ENCODE measurements around the gene TSFM. TPM values are rescaled to one million over a fixed set of nuclear protein-coding genes. Genes with fewer than 3 reads are reported as not detected.
A peak's percentile ranks its signal among the peaks of the same experiment; 100 is the strongest.

The TSFM gene
- total and polyA plus RNA-seq, 2 of the 13 experiments (the other 11 are each of a cell fraction or from before 2014, with no cell fraction given) = 29.8 to 68.3 TPM

DNA sequence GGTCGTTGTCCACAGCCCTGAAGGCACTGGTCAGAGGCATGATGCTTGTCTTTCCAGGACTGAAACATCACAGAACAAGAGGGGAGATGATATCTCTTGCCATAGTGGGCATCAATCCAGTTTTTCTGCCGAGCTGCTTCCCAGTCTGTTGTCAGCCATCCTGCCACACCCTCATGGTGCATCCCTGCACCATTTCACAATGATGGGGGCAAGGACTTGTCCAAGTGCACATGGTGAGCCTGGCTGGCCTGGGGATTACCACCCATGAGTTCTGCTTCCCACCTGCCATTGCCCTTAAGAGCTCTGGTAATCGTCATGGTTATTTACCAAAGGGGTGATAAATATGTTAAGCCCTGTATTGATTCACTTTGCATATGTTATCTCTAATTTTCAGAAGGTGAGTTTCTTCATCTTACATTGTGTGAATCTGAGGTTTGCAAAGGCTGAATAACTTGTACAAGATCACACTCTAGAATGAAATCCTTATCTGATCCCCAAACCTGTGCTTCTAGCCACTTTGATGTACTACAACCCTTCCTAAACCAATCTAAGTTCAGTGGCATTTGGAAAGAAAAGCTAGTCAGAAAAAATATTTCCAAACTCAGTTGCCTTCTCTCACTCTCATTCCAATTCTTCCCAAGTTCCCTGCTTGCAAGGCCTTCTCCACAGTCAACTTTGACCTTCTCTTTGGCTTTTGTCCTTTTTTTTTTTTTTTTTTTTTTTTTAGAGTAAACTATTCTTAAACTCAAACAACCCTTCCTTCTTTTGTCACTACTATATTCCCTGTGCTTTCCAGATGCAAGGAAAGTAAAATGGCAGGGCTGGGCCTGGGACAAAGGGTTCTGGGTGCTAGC, 33.6 kb downstream of the TSFM start:
- Histone ChIP-seq H3K9ac (ENCODE audit: insufficient read depth, low read depth, low read length) (no peak overlapping the region), H3K27ac (ENCODE audit: extremely low read length, insufficient read depth, low read length) (no peak overlapping the region), H4K20me1 (ENCODE audit: insufficient read depth, low read length) (no peaks in the 10 kb centered on the region), H3K4me1 (ENCODE audit: insufficient read depth, low read length) (peaks cover 92% of the 10 kb centered on the region), H3K27me3 (ENCODE audit: control insufficient read depth in 1 of 2, insufficient read depth in 2 of 2, low read length in 2 of 2) (no peaks in the 10 kb centered on the region), H3K79me2 (ENCODE audit: insufficient read depth, low read length) (no peaks in the 10 kb centered on the region), H3K4me3 (replicated peaks in 1 of 3; ENCODE audit: insufficient read depth in 1 of 3, low read depth in 2 of 3, low read length in 3 of 3) (no peak overlapping the region), H3K36me3 (replicated peaks in 1 of 2; ENCODE audit: control insufficient read depth in 1 of 2, insufficient read depth in 2 of 2, low read length in 2 of 2) (no peaks in the 10 kb centered on the region), H3K4me2 (ENCODE audit: low read depth, low read length) (no peak overlapping the region), H2AFZ (ENCODE audit: low read length) (no peak overlapping the region), H3K9me3 (ENCODE audit: low read length) (no peaks in the 10 kb centered on the region)
- BruUV-seq (replicated peaks) = no TSS peak
- in situ Hi-C loops (cut with HindIII; ENCODE audit: extremely low pct_ligation_motif_present, low pct_unique_long_range_greater_than_20kb) (no loop called here), intact Hi-C loops (cut with micrococcal nuclease; ENCODE audit: unreplicated experiment) (no loop called here)
- TF ChIP-seq SSRP1 (CRISPR knock-in tag; IDR thresholded peaks at IDR 0.05) (0 out of 2 replicates have a peak, but pooled peaks have one; percentile 66), NBN (conservative IDR thresholded peaks at IDR 0.05) (no peak)
- FAIRE-seq (no peak), ATAC-seq (no peak), DNase-seq (ENCODE audit: low spot score) (no peak)
- CTCF ChIA-PET (ENCODE audit: low intra/inter-chr PET ratio, low total read pairs) = interaction anchor here (1.1 kb wide), 1 partner anchor 89 kb away, joined by 3 read pairs; no protein-coding TSS in a partner anchor
- POLR2A ChIA-PET = interaction anchor here (0.8 kb wide), 1 partner anchor 30 kb away, joined by 3 read pairs; the partner anchor contains the start of gene CTDSP2
- WGBS (ENCODE audit: low lambda C conversion rate) = 62% methylated on average over 3 of the region's 3 CpGs

GRCh38 chr12:57816855-57817151, 34.2 kb downstream of the TSFM start:
- no peak for ATAC-seq

More at GRCh38 chr12:57816855-57817151, 34.2 kb downstream of the TSFM start:
- H3K9ac ChIP-seq (ENCODE audit: insufficient read depth, low read depth, low read length) = no peak overlapping the region
- no peaks in the 10 kb centered on the region for H4K20me1 ChIP-seq (ENCODE audit: insufficient read depth, low read length)
- BruUV-seq (replicated peaks) = no TSS peak
- no peaks in the 10 kb centered on the region for H3K79me2 ChIP-seq (ENCODE audit: insufficient read depth, low read length)
- FAIRE-seq (no peak), DNase-seq (ENCODE audit: low spot score) (no peak)
- intact Hi-C loops (cut with micrococcal nuclease; ENCODE audit: unreplicated experiment) (no loop called here), in situ Hi-C loops (cut with HindIII; ENCODE audit: extremely low pct_ligation_motif_present, low pct_unique_long_range_greater_than_20kb) (no loop called here)
- no peaks in the 10 kb centered on the region for H3K27me3 ChIP-seq (ENCODE audit: control insufficient read depth in 1 of 2, insufficient read depth in 2 of 2, low read length in 2 of 2)
- ChIA-PET POLR2A (no interaction called here), CTCF (ENCODE audit: low intra/inter-chr PET ratio, low total read pairs) (interaction anchor here (1.1 kb wide), 1 partner anchor 89 kb away, joined by 3 read pairs; no protein-coding TSS in a partner anchor)
- H3K4me3 ChIP-seq (replicated peaks in 1 of 3; ENCODE audit: insufficient read depth in 1 of 3, low read depth in 2 of 3, low read length in 3 of 3) = no peak overlapping the region
- H3K27ac ChIP-seq (ENCODE audit: extremely low read length, insufficient read depth, low read length) = no peak overlapping the region
- H2AFZ ChIP-seq (ENCODE audit: low read length) = no peak overlapping the region
- WGBS (ENCODE audit: low lambda C conversion rate) = 85% methylated on average over 5 of the region's 5 CpGs
- H3K4me2 ChIP-seq (ENCODE audit: low read depth, low read length) = no peak overlapping the region
- no peaks in the 10 kb centered on the region; a peak in 1 of 5 replicates for H3K36me3 ChIP-seq (replicated peaks in 1 of 2; ENCODE audit: control insufficient read depth in 1 of 2, insufficient read depth in 2 of 2, low read length in 2 of 2)
- H3K4me1 ChIP-seq (ENCODE audit: insufficient read depth, low read length) = peaks cover 96% of the 10 kb centered on the region
- TF ChIP-seq NFIC (IDR thresholded peaks at IDR 0.05; ENCODE audit: low read length) = no peak
- TF ChIP-seq ZNF644 (CRISPR knock-in tag; IDR thresholded peaks at IDR 0.05; ENCODE audit: low read depth) = no peak
- TF ChIP-seq KAT7 (CRISPR knock-in tag; IDR thresholded peaks at IDR 0.05; ENCODE audit: borderline replicate concordance) = no peak
- TF ChIP-seq ZNF788 (CRISPR knock-in tag; IDR thresholded peaks at IDR 0.05; ENCODE audit: borderline replicate concordance) = no peak
- no peak for TF ChIP-seq THAP11 (CRISPR knock-in tag; IDR thresholded peaks at IDR 0.05)
- no peak for TF ChIP-seq MXD3 (CRISPR knock-in tag; IDR thresholded peaks at IDR 0.05)
- no peak for TF ChIP-seq CBX5 (CRISPR knock-in tag; IDR thresholded peaks at IDR 0.05; ENCODE audit: borderline replicate concordance)
- no peaks in the 10 kb centered on the region for H3K9me3 ChIP-seq (ENCODE audit: low read length)
